HG03575 (cell line): ENCODE measurements around the gene MAD1L1.
"Not testable (repeated sequence)": the region's sequence is repeated elsewhere in the genome, so short reads cannot be mapped to it uniquely, and the experiment has no call there.

Experiments
- ATAC-seq: cut with Tn5 transposase; IDR thresholded peaks from one replicate; pipeline ENCODE4 v1.9.1; 2021; ENCODE audit not compliant: unreplicated experiment, insufficient number of reproducible peaks, low FRiP score; ENCODE audit errors: extremely low read depth

MAD1L1 gene

DNA sequence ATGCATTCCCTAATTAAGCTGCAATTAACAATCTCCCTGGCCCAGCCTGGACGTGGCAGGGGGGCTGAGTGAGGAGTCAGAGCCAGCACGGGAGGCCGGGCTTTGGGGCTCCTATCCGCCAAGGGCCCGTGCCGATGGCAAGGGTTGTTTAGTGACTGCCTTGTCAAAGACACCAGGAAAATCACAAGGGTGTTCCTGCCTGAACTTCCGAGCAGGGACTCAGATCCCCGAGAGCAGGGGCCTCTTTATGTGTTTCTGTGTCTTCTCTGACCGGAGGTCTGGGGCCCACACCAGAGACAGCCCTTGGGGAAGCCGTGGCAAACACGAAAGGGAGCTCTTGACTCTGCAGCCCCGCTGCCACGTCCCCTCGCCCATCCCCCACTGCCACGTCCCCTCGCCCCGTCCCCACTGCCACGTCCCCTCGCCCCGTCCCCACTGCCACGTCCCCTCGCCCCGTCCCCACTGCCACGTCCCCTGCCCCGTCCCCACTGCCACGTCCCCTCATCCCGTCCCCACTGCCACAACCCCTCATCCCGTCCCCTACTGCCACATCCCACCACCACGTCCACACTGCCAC, 303.3 kb downstream of the MAD1L1 start:
- not testable (repeated sequence) for ATAC-seq

GRCh38 chr7:1928645-1929348, 303.9 kb downstream of the MAD1L1 start:
- ATAC-seq = no peak

DNA sequence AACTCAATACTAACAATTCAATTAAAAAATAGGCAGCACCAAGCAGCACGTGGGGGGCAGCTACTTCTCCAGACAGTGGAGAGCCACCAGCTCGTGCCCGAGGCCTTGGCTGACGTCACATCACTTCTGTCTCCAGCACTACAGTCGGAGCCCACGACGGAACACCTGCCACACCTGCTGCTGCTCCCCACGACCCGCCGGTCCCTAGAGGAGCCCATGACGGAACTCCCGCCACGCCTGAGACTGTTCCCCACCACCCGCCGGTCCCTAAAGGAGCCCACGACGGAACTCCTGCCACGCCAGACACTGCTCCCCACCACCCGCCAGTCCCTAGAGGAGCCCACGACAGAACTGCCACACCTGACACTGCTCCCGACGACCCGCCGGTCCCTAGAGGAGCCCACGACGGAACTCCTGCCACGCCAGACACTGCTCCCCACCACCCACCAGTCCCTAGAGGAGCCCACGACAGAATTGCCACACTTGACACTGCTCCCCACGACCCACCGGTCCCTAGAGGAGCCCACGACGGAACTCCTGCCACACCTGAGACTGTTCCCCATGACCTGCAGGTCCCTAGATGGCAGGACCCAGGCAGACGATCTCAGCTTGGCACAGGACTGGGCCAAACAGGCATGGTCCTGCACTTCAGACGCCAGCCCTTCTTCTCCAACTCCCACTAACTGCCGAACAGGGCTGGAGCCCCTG, 304.7 kb downstream of the MAD1L1 start:
- no peak for ATAC-seq

GRCh38 chr7:1926908-1927306, 305.8 kb downstream of the MAD1L1 start:
- no peak for ATAC-seq

DNA sequence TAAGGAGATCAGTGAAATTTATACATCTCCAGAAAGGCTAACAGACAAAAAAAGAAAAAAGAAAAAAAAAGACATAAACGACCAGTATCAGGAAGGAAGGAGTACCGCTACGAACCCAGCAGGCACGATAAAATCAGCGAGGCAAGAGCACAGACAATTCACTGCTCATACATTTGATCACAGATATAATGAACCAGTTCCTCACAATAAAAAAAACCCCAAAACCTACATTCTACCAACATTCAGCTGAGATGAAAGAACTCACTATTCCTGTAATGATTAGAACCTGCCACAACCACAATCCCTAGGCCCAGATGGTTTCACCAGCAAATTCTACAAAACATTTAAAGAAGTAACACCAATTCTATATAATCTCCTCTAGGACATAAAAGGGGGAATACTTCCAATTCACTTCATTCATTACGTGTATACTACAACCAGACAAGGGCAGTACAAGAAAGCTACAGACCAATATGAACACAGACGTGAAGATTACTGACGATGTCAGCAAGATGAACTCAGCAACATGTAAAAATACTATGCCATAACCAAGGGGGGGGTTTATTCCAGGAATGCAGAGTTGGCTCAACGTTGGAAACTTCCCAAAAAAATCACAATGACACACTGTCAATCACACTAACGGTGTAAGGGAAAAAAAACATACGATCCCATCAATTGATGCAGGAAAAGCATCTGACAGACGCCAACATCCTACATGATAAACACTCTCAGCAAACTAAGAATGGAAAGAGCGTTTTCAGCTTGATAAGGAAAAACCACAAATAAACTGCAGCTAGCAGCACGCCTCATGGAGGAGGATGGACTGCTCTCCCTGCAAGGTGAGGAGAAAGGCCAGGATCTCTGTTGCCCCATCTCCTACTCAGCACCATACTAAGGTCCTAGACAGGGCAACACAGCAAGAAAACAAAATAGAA, 306.5 kb downstream of the MAD1L1 start:
- ATAC-seq = no peak

DNA sequence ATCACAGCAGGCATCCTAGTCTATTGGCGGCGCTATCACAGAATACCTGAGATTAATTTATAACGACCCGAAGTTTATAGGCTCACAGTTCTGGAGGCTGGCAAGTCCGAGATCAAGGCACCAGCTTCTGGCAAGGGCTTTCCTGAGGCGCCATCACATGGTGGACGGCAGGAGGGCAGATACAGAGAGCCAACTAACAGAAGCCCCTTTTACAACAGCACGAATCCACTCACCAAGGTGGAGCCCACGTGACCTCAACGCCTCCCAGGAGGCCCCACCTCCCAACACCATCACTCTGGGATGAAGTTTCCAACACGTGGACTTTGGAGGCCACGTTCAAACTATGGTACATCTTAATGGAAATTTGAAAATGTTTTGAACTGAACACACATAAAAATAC, 307.4 kb downstream of the MAD1L1 start:
- no peak for ATAC-seq

DNA sequence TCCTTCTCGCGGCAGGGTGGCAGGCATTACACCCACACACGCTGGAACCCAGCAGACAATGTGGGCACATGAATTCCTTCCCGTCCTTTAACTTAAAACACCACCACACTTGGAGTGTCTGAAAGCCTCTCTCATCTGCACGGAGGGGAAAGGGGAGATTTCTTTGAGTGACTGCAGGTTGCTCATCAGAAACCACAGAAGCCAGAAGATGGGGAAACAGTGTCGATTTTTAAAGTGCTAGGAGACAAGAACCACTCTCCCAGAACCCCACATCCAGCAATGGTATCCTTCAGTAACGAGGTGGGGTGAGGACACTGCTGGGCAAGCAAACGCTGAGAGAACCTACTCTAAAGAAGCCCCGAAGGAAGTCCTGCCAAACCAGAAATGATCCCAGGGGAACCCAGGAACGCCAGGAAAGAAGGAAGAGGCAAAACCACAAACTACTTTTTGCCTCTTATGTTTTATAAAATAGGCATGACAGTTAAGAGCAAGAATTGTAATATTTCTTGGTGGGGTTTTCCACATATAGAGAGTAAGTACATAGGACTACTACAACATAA, 308.4 kb downstream of the MAD1L1 start:
- no peak for ATAC-seq

DNA sequence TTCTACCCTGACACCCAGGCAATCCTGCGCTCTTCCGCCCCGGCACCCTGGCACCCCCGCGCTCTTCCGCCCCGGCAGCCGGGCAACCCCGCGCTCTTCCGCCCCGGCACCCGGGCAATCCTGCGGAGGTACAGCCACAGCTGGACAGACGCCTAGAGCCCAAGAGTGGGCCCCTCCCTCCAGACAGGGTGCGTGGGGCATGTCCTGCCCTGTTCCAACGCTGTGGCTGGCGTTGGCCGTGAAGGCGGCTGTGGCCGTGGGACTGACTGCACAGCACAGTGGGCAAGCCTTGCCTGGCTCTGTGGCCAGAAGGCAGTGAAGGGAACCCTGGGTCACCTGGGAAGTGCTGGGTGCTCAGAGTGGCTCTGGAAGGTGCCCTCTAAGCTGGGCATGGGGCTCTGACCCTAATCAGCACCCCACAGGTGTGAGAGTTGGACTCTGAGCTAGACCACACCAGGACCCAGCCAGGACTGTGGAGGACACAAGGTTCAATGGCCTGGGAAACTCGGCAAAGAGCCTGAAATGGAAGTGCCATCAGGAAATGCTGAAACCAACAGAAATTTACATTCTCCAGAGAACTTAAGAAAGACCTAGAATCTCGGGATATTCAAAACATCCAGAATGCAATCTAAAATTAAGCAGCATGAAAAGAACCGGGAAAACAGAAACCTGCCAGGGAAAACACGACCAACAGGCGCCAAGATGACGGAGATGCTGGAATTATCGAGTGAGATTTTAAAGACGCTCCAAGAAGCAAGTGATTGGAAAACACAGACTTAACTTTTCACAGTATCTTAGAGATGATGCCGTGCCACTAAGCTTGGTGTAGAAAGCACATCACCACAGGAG, 309.1 kb downstream of the MAD1L1 start:
- ATAC-seq = no peak

DNA sequence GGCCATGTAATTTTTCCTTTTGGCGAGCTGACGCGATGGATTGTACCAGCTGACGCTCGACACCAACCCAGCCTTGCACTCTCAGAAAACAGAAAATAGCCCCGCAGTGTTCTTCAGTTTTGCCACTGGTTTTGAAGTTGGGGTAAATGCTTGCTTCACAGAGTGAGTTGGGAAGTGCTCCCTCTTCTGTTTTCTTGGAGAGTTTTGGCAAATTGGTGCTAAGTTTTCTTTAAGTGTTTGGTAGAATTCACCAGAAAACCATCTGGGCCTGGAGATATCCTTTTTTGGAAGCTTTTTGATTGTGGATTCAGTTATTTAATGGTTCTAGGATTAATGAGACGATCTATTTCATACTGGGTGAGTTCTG, 309.9 kb downstream of the MAD1L1 start:
- no peak for ATAC-seq

DNA sequence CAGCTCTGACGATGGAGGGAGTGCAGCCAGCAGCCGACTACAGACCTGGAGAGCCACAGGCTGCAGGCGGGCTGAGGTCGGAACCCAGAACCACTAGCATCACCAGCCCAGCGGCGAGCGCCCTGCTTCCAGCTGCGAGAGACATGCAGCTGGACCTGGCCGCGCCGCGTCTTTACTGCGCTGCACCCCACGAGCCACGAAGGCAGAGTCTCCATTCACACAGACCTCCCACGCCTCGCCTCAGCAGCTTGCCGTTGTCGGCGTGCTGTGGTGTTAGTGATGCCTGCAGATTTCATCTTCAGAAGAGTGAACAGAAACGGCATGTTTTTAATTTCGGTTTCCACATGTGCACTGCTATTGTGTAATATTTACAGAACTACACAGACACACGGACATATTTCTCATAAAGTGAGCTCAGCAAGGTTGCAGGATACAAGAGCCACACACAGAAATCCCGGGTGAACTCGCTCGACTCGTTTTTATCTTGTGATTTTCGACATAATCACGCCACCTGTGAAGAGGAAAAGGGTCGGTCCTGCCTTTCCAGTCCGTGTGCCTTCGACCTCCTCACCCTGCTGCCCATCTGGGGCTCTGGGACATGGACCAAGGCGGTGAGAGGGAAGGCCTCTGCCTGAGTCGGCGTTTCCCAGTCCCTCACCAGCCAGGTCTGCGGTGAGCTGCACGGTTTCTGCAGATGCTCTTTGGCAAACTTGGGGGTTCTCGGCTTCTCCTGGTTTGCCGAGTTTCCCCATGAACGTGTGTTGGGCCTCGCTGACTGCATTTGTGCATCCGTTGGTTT, 310.5 kb downstream of the MAD1L1 start:
- ATAC-seq = no peak

- no peak for ATAC-seq
These were observed 311.9 kb downstream of the MAD1L1 start for GRCh38 chr7:1920881-1921280.

GRCh38 chr7:1920266-1920681, 312.5 kb downstream of the MAD1L1 start:
- ATAC-seq = no peak

- ATAC-seq = no peak
These were observed 313.0 kb downstream of the MAD1L1 start for GRCh38 chr7:1919539-1920265.

DNA sequence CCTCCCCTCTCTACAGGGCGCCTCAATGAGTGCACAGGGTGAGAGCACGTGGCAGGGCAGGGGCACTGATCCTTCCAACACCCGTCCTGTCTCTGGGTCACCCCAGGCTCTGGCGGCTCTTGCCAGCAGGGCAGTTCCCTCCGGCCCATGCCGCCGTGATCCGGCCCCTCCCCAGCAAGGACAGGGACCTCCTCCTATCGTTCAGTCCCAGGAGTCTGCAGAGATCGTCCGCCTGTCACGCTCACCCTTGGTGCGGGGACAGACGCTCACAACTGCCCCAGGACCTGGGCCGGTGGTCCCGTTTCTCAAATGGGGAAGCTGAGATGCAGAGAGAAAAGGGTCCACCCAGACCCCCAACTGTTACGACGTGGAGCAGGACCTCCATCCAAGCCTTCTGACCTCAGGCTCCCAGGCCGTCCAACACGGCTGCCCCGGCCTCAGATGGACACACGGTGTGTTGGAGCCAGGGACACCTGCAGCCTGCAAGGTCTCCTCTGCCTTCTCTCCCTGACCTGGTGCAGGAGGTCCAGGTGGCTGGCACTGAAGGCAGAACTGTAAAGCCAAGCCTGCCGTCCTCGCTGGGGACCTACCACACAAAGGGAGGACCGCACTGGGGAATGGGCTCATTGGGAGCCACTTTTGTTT, 313.7 kb downstream of the MAD1L1 start:
- ATAC-seq = no peak

DNA sequence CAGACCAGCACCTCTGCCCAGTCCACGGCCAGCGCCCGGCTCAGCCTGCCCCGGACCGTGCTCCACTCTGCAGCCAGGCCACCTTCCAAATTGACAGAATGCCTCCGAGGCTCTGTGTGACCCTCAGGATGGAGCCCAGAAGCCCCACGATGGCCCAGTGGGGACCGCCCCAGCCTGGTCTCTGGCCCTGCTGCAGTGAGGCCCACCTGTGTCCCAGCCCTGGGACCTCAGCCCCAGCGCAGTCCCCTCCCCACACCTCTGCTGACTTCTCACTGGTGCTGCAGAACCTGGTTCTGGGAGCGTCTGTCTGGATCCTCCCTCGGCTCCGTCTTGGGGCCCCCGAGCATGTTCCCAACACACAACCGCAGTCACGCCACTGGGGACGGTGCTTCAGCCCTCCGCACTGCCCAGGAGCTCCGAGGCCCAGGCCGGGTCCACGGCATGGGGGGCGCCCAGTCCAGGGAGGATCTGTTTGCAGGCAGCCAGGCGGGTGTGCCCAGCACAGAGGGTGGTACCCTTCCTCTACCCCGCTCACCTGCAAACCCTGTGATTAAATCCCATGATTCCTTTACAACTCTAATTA, 314.6 kb downstream of the MAD1L1 start:
- no peak for ATAC-seq
